H1 (cell line): ENCODE results near the gene DDAH2. TPM values are rescaled to one million over a fixed set of nuclear protein-coding genes. Genes with fewer than 3 reads are reported as not detected.

Experiments
- CTCF ChIA-PET: fragments of 300-600 bp; sonication (Branson Sonifier 250); formaldehyde crosslinking; loops from one replicate; lab custom pipeline; 2021; ENCODE audit not compliant: partially characterized antibody; lab: Charles Lee
- POLR2A ChIA-PET: fragments of 300-600 bp; sonication (Branson Sonifier 250); formaldehyde crosslinking; loops from one replicate; lab custom pipeline; 2021; ENCODE audit warnings: inconsistent platforms; ENCODE audit not compliant: partially characterized antibody; lab: Charles Lee
- DNase-seq, 2 experiments: peaks; one replicate each; pipeline versions ENCODE4 v3.0.0 to v3.0.0-alpha.2; 2010 to 2022; ENCODE audit warnings: low spot score in 2 of 2, low read depth in 1 of 2, mixed read lengths in 1 of 2
- FAIRE-seq: peaks from 2 replicates; lab custom pipeline; 2011; peaks lifted over from hg19 to GRCh38; lab: Jason Lieb, UNC
- H2AFZ ChIP-seq: 2 replicates; pipeline ENCODE4 v1.8.1; 2012; ENCODE audit warnings: low read length, inconsistent platforms
- H2AK5ac ChIP-seq: 2 replicates; pipeline ENCODE4 v1.6.1; 2013; ENCODE audit warnings: low read depth, low read length
- H2BK120ac ChIP-seq: replicated peaks from 2 replicates; pipeline ENCODE3; 2013; ENCODE audit warnings: low read depth, low read length, inconsistent platforms
- H2BK12ac ChIP-seq: 2 replicates; pipeline ENCODE4 v1.6.1; 2013; ENCODE audit warnings: low read depth, low read length
- H2BK15ac ChIP-seq: 2 replicates; pipeline ENCODE4 v1.6.1; 2013; ENCODE audit warnings: low read length
- H2BK20ac ChIP-seq: 2 replicates; pipeline ENCODE4 v1.6.1; 2013; ENCODE audit warnings: low read length
- H2BK5ac ChIP-seq: 2 replicates; pipeline ENCODE4 v1.6.1; 2013; ENCODE audit warnings: low read depth, low read length
- H3K14ac ChIP-seq: 2 replicates; pipeline ENCODE4 v1.6.1; 2013; ENCODE audit warnings: inconsistent platforms; ENCODE audit not compliant: insufficient read length
- H3K18ac ChIP-seq: 2 replicates; pipeline ENCODE4 v1.6.1; 2013; ENCODE audit warnings: low read length; ENCODE audit errors: extremely low read depth
- H3K23ac ChIP-seq: 2 replicates; pipeline ENCODE4 v1.6.1; 2013; ENCODE audit warnings: inconsistent platforms; ENCODE audit not compliant: insufficient read length
- H3K23me2 ChIP-seq: 2 replicates; pipeline ENCODE4 v1.6.1; 2013; ENCODE audit warnings: low read depth, low read length
- H3K27ac ChIP-seq: 2 replicates; pipeline ENCODE4 v1.6.1; 2011; ENCODE audit warnings: low read depth, low read length, inconsistent platforms
- H3K27me3 ChIP-seq, 4 experiments: replicated peaks in 1 of 4; 1 replicate in 1 of 4; 2 replicates in 3 of 4; pipeline versions ENCODE4 v1.6.1 to v1.8.1; 2011 to 2013; ENCODE audit warnings: low read length in 3 of 4, mild to moderate bottlenecking in 3 of 4, inconsistent platforms in 2 of 4, mixed read lengths in 2 of 4, moderate library complexity in 1 of 4; ENCODE audit not compliant: control insufficient read depth in 3 of 4, insufficient read depth in 3 of 4; ENCODE audit errors: extremely low read depth in 1 of 4
- H3K36me3 ChIP-seq, 4 experiments: 2 replicates each; pipeline versions ENCODE4 v1.6.1 to v1.8.1; 2011 to 2013; ENCODE audit warnings: mild to moderate bottlenecking in 4 of 4, low read length in 3 of 4, moderate library complexity in 2 of 4, control low read depth in 1 of 4, inconsistent platforms in 1 of 4; ENCODE audit not compliant: insufficient read depth in 4 of 4, control insufficient read depth in 2 of 4
- H3K4ac ChIP-seq: replicated peaks from 2 replicates; pipeline ENCODE3; 2013; ENCODE audit warnings: low read length, low read depth, mixed read lengths, inconsistent platforms; ENCODE audit not compliant: insufficient read length
- H3K4me1 ChIP-seq, 4 experiments: replicated peaks in 1 of 4; 1 replicate in 1 of 4; 2 replicates in 3 of 4; pipeline versions ENCODE4 v1.6.1 to v1.8.1; 2011 to 2013; ENCODE audit warnings: low read length in 3 of 4, inconsistent platforms in 2 of 4, mixed read lengths in 1 of 4; ENCODE audit not compliant: insufficient read depth in 4 of 4, control insufficient read depth in 3 of 4
- H3K4me2 ChIP-seq, 2 experiments: 2 replicates each; pipeline versions ENCODE4 v1.6.1 to v1.8.1; 2011 to 2013; ENCODE audit warnings: low read depth in 2 of 2, low read length in 2 of 2, control low read depth in 1 of 2, inconsistent platforms in 1 of 2, mild to moderate bottlenecking in 1 of 2; ENCODE audit not compliant: insufficient read depth in 1 of 2
- H3K4me3 ChIP-seq, 4 experiments: fragments of 200-600, 300-600 bp in 1 of 4; sonication (generic), shearing (Covaris generic), sonication (Bioruptor Twin) in 1 of 4; 2 replicates each; pipeline versions ENCODE4 v1.5.1 to v1.8.1; 2011 to 2016; ENCODE audit warnings: low read length in 4 of 4, low read depth in 3 of 4, control low read depth in 2 of 4, inconsistent platforms in 2 of 4, mild to moderate bottlenecking in 2 of 4, mixed read lengths in 1 of 4, moderate library complexity in 1 of 4; ENCODE audit not compliant: insufficient read depth in 2 of 4; ENCODE audit errors: extremely low read depth in 1 of 4
- H3K56ac ChIP-seq: replicated peaks from 2 replicates; pipeline ENCODE3; 2013; ENCODE audit warnings: low read depth, mild to moderate bottlenecking, mixed read lengths, low read length, inconsistent platforms; ENCODE audit not compliant: insufficient read length
- H3K79me1 ChIP-seq: 2 replicates; pipeline ENCODE4 v1.6.1; 2013; ENCODE audit warnings: low read depth, low read length, control low read depth
- H3K79me2 ChIP-seq, 2 experiments: 2 replicates each; pipeline versions ENCODE4 v1.6.1 to v1.8.1; 2012 to 2013; ENCODE audit warnings: low read length in 2 of 2, mild to moderate bottlenecking in 2 of 2, inconsistent platforms in 1 of 2; ENCODE audit not compliant: insufficient read depth in 2 of 2, control insufficient read depth in 1 of 2
- H3K9ac ChIP-seq, 4 experiments: replicated peaks in 1 of 4; 1 replicate in 1 of 4; 2 replicates in 3 of 4; pipeline versions ENCODE4 v1.6.1 to v1.8.1; 2011 to 2013; ENCODE audit warnings: low read depth in 3 of 4, low read length in 3 of 4, control low read depth in 2 of 4, mild to moderate bottlenecking in 2 of 4, moderate library complexity in 2 of 4, inconsistent platforms in 1 of 4; ENCODE audit errors: extremely low read depth in 1 of 4
- H3K9me3 ChIP-seq, 2 experiments: 2 replicates each; pipeline versions ENCODE4 v1.6.1 to v1.8.1; 2012 to 2013; ENCODE audit warnings: mild to moderate bottlenecking in 2 of 2, moderate library complexity in 2 of 2, control low read depth in 1 of 2, inconsistent platforms in 1 of 2, low read depth in 1 of 2, low read length in 1 of 2, mixed read lengths in 1 of 2; ENCODE audit not compliant: insufficient read depth in 2 of 2
- H4K20me1 ChIP-seq, 2 experiments: replicated peaks in 1 of 2; 2 replicates each; pipeline versions ENCODE3 to v1.8.1; 2011 to 2013; ENCODE audit warnings: inconsistent platforms in 2 of 2, low read length in 2 of 2, mild to moderate bottlenecking in 1 of 2; ENCODE audit not compliant: insufficient read depth in 2 of 2, control insufficient read depth in 1 of 2
- H4K5ac ChIP-seq: 2 replicates; pipeline ENCODE4 v1.6.1; 2013; ENCODE audit warnings: low read length, low read depth, mixed read lengths, inconsistent platforms; ENCODE audit not compliant: insufficient read length
- H4K8ac ChIP-seq: 2 replicates; pipeline ENCODE4 v1.8.0; 2013; ENCODE audit warnings: mild to moderate bottlenecking, moderate library complexity, low read length, inconsistent platforms; ENCODE audit not compliant: insufficient read depth; ENCODE audit errors: extremely low read depth
- H4K91ac ChIP-seq: replicated peaks from 2 replicates; pipeline ENCODE3; 2013; ENCODE audit warnings: low read length, mixed read lengths, inconsistent platforms; ENCODE audit not compliant: insufficient read length
- CEBPB ChIP-seq: IDR thresholded peaks from 2 replicates; pipeline ENCODE4 v1.6.1; 2012; ENCODE audit warnings: low read depth, low read length
- GABPA ChIP-seq: IDR thresholded peaks from 2 replicates; pipeline ENCODE4 v1.6.1; 2011; ENCODE audit warnings: mild to moderate bottlenecking, low read length, moderate library complexity, borderline replicate concordance; ENCODE audit not compliant: insufficient read depth
- SP2 ChIP-seq: IDR thresholded peaks from 2 replicates; pipeline ENCODE4 v1.6.1; 2012; ENCODE audit warnings: mild to moderate bottlenecking, low read length, inconsistent platforms
- WGBS, 2 experiments: shearing (Covaris generic) in 1 of 2; methylation state at CpG; one replicate each; pipeline versions ENCODE4 v1.1.6 to v1.1.7; 2013 to 2015; ENCODE audit warnings: low lambda C conversion rate in 2 of 2, mixed read lengths in 2 of 2, inconsistent platforms in 1 of 2, low coverage in 1 of 2, missing lambda C conversion rate in 1 of 2; ENCODE audit not compliant: insufficient replicate concordance in 2 of 2, insufficient coverage in 1 of 2, insufficient read length in 1 of 2; ENCODE audit errors: extremely low coverage in 1 of 2, missing lambda C conversion rate in 1 of 2; 5-methylcytosine and 5-hydroxymethylcytosine counted together
- polyA plus RNA-seq, 7 experiments: library from polyadenylated mRNA; depleted of rRNA in 3 of 7; stranded (reverse) in 5 of 7; unstranded in 2 of 7; fragments of >200 nt in 5 of 7; fragments of 200-250 nt in 2 of 7; gene quantifications; 1 replicate in 5 of 7; 2 replicates in 1 of 7; 4 replicates in 1 of 7; pipeline versions ENCODE4 v1.2.1 to v1.2.3, GENCODE V29; 2011 to 2013; ENCODE audit warnings: missing spikeins in 2 of 7, mixed read lengths in 2 of 7
- total RNA-seq: library from RNA; stranded (reverse); fragmentation: NEBNext Ultra II Directional; extraction: Animal tissue kit (Norgen Biotek cat#: 25700); gene quantifications from 2 replicates; pipeline ENCODE4 v1.2.1, GENCODE V29; 2021
- TF ChIP-seq, protein P1 (sequence below): IDR thresholded peaks from 2 replicates; pipeline ENCODE4 v1.6.1; 2011; ENCODE audit warnings: low read length, improper control_type of control experiment

The DDAH2 gene
- total and polyA plus RNA-seq, 2 of the 8 experiments (the other 6 are each of a cell fraction or from before 2014, with no cell fraction given) = 53.3 to 73.5 TPM

DNA sequence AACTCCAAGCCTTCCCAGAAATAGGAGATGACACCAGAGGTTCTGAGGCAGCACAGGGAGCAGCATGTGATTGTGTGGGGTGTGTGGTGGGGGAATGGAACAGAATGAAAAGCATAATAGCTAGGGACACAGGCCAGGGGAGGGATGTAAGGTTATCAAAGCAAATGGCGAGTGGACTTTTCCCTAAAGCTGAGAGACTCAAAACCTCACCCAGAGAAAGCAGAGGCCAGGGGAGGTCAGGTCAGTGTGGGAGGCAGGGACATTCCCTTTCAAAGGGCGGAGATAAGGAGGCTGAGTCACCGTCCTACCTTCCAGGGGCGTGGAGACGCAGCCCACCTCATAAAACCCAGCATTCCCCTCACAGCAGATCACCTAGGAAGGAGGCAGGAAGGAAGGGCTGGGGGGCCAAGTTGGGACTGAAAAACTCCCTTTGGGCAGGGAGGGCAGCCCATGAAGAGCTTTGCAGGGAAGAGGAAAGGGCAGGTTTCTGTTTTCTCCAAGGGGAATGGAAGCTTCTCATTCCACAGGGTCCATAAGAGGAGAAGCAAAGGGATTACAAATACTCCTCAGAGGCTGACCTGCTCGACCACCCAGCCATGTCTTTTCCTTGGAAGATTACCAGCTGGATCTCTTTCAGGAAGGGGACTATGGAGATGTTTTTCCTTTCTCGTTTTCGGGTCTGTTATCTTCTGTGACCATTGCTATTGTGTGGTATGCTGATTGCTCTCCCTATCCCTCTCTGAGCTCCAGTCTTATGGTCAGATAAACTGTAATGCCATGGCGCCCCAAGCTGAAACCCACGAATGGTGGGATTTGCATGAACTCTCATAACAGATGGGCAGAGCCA is 38.6 kb downstream of the DDAH2 start:
- Histone ChIP-seq H3K27me3 (no peaks in the 10 kb centered on the region), H3K14ac (no peak overlapping the region), H2BK120ac (no peak overlapping the region), H2BK15ac (no peak overlapping the region), H4K5ac (no peak overlapping the region), H2BK5ac (no peak overlapping the region), H2AK5ac (no peak overlapping the region), H3K36me3 (peaks cover 7 to 28% (median 18%) of the 10 kb centered on the region in 4 experiments; a peak in 5 of 8 replicates), H2BK20ac (no peak overlapping the region), H3K27ac (no peak overlapping the region), H3K4me2 (no peak overlapping the region), H3K23ac (no peak overlapping the region), H3K56ac (no peak overlapping the region), H3K23me2 (no peaks in the 10 kb centered on the region), H4K8ac (no peak overlapping the region), H3K18ac (no peak overlapping the region), H3K79me2 (no peaks in the 10 kb centered on the region), H2BK12ac (no peak overlapping the region), H3K4me3 (no peak overlapping the region), H3K9me3 (no peaks in the 10 kb centered on the region), H3K9ac (no peak overlapping the region), H3K79me1 (no peaks in the 10 kb centered on the region), H4K91ac (no peak overlapping the region), H4K20me1 (no peaks in the 10 kb centered on the region), H3K4ac (no peak overlapping the region), H2AFZ (no peak overlapping the region), H3K4me1 (peaks cover 0 to 1% (median 0%) of the 10 kb centered on the region in 4 experiments; a peak in 2 of 7 replicates)
- POLR2A ChIA-PET = interaction anchor here (0.7 to 6.6 kb wide), 11 partner anchors 9 to 58 kb away, joined by 3 to 33 read pairs (median 4); partner anchors contain the start of genes ABHD16A, BAG6, CLIC1 and GPANK1
- CTCF ChIA-PET = interaction anchor here (0.6 to 5.8 kb wide), 40 partner anchors 9 to 215 kb away, joined by 3 to 26 read pairs (median 4); partner anchors contain the start of genes ABHD16A, BAG6, C6orf47 and CSNK2B
- whole genome bisulfite sequencing, 2 experiments = 88% methylated on average over 10 of the region's 10 CpGs; no CpG with 5 or more reads in 1 of the 2 experiments
- no peak for FAIRE-seq
- DNase-seq = no peak
- no peak for TF ChIP-seq SP2
- TF ChIP-seq CEBPB = no peak
- TF ChIP-seq, protein P1, sequence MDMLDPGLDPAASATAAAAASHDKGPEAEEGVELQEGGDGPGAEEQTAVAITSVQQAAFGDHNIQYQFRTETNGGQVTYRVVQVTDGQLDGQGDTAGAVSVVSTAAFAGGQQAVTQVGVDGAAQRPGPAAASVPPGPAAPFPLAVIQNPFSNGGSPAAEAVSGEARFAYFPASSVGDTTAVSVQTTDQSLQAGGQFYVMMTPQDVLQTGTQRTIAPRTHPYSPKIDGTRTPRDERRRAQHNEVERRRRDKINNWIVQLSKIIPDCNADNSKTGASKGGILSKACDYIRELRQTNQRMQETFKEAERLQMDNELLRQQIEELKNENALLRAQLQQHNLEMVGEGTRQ = no peak
- TF ChIP-seq GABPA = no peak
